Activated CD4-positive, alpha-beta T cell treated with anti-CD3 and anti-CD28 coated beads for 4 hours (primary cell): Measurements from ENCODE around the gene NPIPB2.

Experiments
- DNase-seq, 2 donors: peaks; one replicate each; pipeline ENCODE4 v3.0.0-alpha.2; 2020

Gene NPIPB2

GRCh38 chr16:11896486-11897176, 45.2 kb downstream of the NPIPB2 start:
- DNase-seq = no peak

- no peak for DNase-seq
Observed at GRCh38 chr16:11893571-11893970, 48.3 kb downstream of the NPIPB2 start.

- no peak for DNase-seq
Observed at GRCh38 chr16:11892761-11893160, 49.1 kb downstream of the NPIPB2 start.

- no peak for DNase-seq
Observed at GRCh38 chr16:11890231-11890965, 51.4 kb downstream of the NPIPB2 start.

- no peak for DNase-seq
Observed at GRCh38 chr16:11886881-11887280, 55.0 kb downstream of the NPIPB2 start.

- DNase-seq = no peak
Observed at GRCh38 chr16:11884035-11884434, 57.8 kb downstream of the NPIPB2 start.

- no peak for DNase-seq
Observed at GRCh38 chr16:11880007-11880406, 61.8 kb downstream of the NPIPB2 start.

- DNase-seq = no peak
Observed at GRCh38 chr16:11877374-11877773, 64.5 kb downstream of the NPIPB2 start.
